Caco-2 (cell line): Measurements from ENCODE around the gene TMEM229B. TPM values are rescaled to one million over a fixed set of nuclear protein-coding genes. Genes with fewer than 3 reads are reported as not detected.

Source experiments
- BruUV-seq: library from RNA; stranded (reverse); fragments of 400-500 nt; replicated peaks from 2 replicates; lab custom pipeline; 2021; lab: Mats Ljungman, UMichigan
- CTCF ChIA-PET: fragments of 300-600 bp; sonication (Branson Sonifier 250); formaldehyde crosslinking; loops from one replicate; lab custom pipeline; 2022; ENCODE audit warnings: antibody characterized with exemption; lab: Charles Lee
- POLR2A ChIA-PET: fragments of 300-600 bp; sonication (Branson Sonifier 250); formaldehyde crosslinking; loops from one replicate; lab custom pipeline; 2022; ENCODE audit warnings: antibody characterized with exemption; lab: Charles Lee
- DNase-seq, 2 experiments: peaks; one replicate each; pipeline versions ENCODE4 v3.0.0 to v3.0.0-alpha.2; 2020 to 2022
- H3K27me3 ChIP-seq: replicated peaks from 2 replicates; pipeline ENCODE4 v1.6.0; 2011; ENCODE audit warnings: low read length; ENCODE audit not compliant: control insufficient read depth, insufficient read depth
- H3K36me3 ChIP-seq: 2 replicates; pipeline ENCODE4 v1.5.1; 2011; ENCODE audit warnings: low read length; ENCODE audit not compliant: control insufficient read depth, insufficient read depth
- H3K4me1 ChIP-seq: fragments of 250-450 bp; sonication (Bioruptor Pico); 2 replicates; pipeline ENCODE4 v1.5.1; 2020; ENCODE audit warnings: mild to moderate bottlenecking
- H3K4me3 ChIP-seq: 2 replicates; pipeline ENCODE4 v1.5.1; 2011; ENCODE audit warnings: low read depth, mild to moderate bottlenecking, control low read depth, low read length
- H3K9me3 ChIP-seq: fragments of 250-450 bp; sonication (Bioruptor Pico); 2 replicates; pipeline ENCODE4 v1.5.1; 2020; ENCODE audit warnings: mild to moderate bottlenecking, moderate library complexity
- H3K27ac Mint-ChIP-seq: one replicate; pipeline ENCODE4 v1.8.0; 2022; ENCODE audit warnings: mixed read lengths; ENCODE audit not compliant: unreplicated experiment
- H3K27me3 Mint-ChIP-seq: one replicate; pipeline ENCODE4 v1.8.0; 2022; ENCODE audit warnings: mixed read lengths; ENCODE audit not compliant: insufficient read depth, unreplicated experiment
- H3K36me3 Mint-ChIP-seq: one replicate; pipeline ENCODE4 v1.8.0; 2022; ENCODE audit warnings: mild to moderate bottlenecking, mixed read lengths; ENCODE audit not compliant: insufficient read depth, unreplicated experiment
- H3K4me1 Mint-ChIP-seq: one replicate; pipeline ENCODE4 v1.8.0; 2022; ENCODE audit warnings: low read depth, mixed read lengths; ENCODE audit not compliant: unreplicated experiment
- H3K4me3 Mint-ChIP-seq: one replicate; pipeline ENCODE4 v1.8.0; 2022; ENCODE audit warnings: mild to moderate bottlenecking, moderate library complexity, mixed read lengths; ENCODE audit not compliant: unreplicated experiment
- H3K9me3 Mint-ChIP-seq: one replicate; pipeline ENCODE4 v1.8.0; 2022; ENCODE audit warnings: mixed read lengths; ENCODE audit not compliant: unreplicated experiment
- CTCF ChIP-seq, 2 experiments: fragments of 200-600 bp in 1 of 2; IDR thresholded peaks; 1 replicate in 1 of 2; 2 replicates in 1 of 2; pipeline versions ENCODE4 v1.5.1 to v1.8.0; 2011 to 2022; ENCODE audit warnings: antibody characterized with exemption in 1 of 2, control low read depth in 1 of 2, inconsistent platforms in 1 of 2, low read depth in 1 of 2, low read length in 1 of 2, mild to moderate bottlenecking in 1 of 2, moderate library complexity in 1 of 2; ENCODE audit not compliant: insufficient read depth in 1 of 2, severe bottlenecking in 1 of 2, unreplicated experiment in 1 of 2
- intact Hi-C: fragments of 100-400 bp; cut with micrococcal nuclease; formaldehyde crosslinking; loops from one replicate; pipeline ENCODE4 v1.10.0; 2022; ENCODE audit not compliant: unreplicated experiment
- microRNA-seq: library from miRNA; unstranded; fragments of <30 nt; microRNA quantifications from one replicate; pipeline ENCODE4 v1.2.0, GENCODE V29; 2022
- total RNA-seq: library from RNA; stranded (reverse); gene quantifications from 2 replicates; pipeline ENCODE4 v1.2.3, GENCODE V29; 2022

The TMEM229B gene
- total RNA-seq, 1 experiment from 2014 or later = not detected

GRCh38 chr14:67421356-67422224 is 66.9 kb downstream of the TMEM229B start:
- H3K4me1 ChIP-seq = peaks cover 14% of the 10 kb centered on the region
- H3K36me3 ChIP-seq = no peaks in the 10 kb centered on the region
- H3K9me3 ChIP-seq = no peaks in the 10 kb centered on the region
- no peaks in the 10 kb centered on the region for H3K27me3 ChIP-seq
- Mint-ChIP-seq H3K4me3 (no peak overlapping the region), H3K36me3 (no peaks in the 10 kb centered on the region), H3K4me1 (no peaks in the 10 kb centered on the region), H3K27me3 (no peaks in the 10 kb centered on the region), H3K9me3 (no peaks in the 10 kb centered on the region), H3K27ac (no peak overlapping the region)
- H3K4me3 ChIP-seq = no peak overlapping the region
- TF ChIP-seq CTCF (IDR thresholded peaks at IDR 0.05; ENCODE audit: insufficient read depth in 1 of 2, low read depth in 1 of 2, low read length in 1 of 2, severe bottlenecking in 1 of 2, unreplicated experiment in 1 of 2) = no peak
- ChIA-PET CTCF (no interaction called here), POLR2A (interaction anchor here (0.6 kb wide), 1 partner anchor 62 kb away, joined by 4 read pairs; the partner anchor contains the start of gene ATP6V1D)
- no peak for DNase-seq
- intact Hi-C loops = no loop called here
- BruUV-seq = no TSS peak

Small RNAs within 50 kb of the gene (microRNA-seq; reads per million reads assigned to microRNA genes)
- not detected for gene MIR5694

Other genes starting within 250 kb of the TMEM229B start
- gene PALS1, start 247.3 kb downstream of the TMEM229B start, total RNA-seq = 42.8 and 47.1 TPM in 2 replicates
- 60.0 and 77.4 TPM in 2 replicates for gene ATP6V1D, start 128.9 kb downstream of the TMEM229B start, total RNA-seq
- 144 and 156 TPM in 2 replicates for gene EIF2S1, start 128.4 kb downstream of the TMEM229B start, total RNA-seq
- 35.2 and 36.5 TPM in 2 replicates for gene PLEK2, start 76.6 kb downstream of the TMEM229B start, total RNA-seq
- 32.4 and 41.2 TPM in 2 replicates for gene PLEKHH1, start 44.6 kb upstream of the TMEM229B start, total RNA-seq
- gene PIGH, start 111.5 kb upstream of the TMEM229B start, total RNA-seq = 16.9 and 20.4 TPM in 2 replicates
- gene ARG2, start 131.2 kb upstream of the TMEM229B start, total RNA-seq = 22.6 and 22.8 TPM in 2 replicates
- 102 and 117 TPM in 2 replicates for gene VTI1B, start 185.9 kb upstream of the TMEM229B start, total RNA-seq
- gene RDH11, start 207.0 kb upstream of the TMEM229B start, total RNA-seq = 80.2 and 83.1 TPM in 2 replicates
- gene RDH12, start 213.2 kb upstream of the TMEM229B start, total RNA-seq = 0.28 TPM in 1 of 2 replicates, not detected in the other